ENCODE results near the gene FAM114A1.
A peak's percentile ranks its signal among the peaks of the same experiment; 100 is the strongest.

DNA sequence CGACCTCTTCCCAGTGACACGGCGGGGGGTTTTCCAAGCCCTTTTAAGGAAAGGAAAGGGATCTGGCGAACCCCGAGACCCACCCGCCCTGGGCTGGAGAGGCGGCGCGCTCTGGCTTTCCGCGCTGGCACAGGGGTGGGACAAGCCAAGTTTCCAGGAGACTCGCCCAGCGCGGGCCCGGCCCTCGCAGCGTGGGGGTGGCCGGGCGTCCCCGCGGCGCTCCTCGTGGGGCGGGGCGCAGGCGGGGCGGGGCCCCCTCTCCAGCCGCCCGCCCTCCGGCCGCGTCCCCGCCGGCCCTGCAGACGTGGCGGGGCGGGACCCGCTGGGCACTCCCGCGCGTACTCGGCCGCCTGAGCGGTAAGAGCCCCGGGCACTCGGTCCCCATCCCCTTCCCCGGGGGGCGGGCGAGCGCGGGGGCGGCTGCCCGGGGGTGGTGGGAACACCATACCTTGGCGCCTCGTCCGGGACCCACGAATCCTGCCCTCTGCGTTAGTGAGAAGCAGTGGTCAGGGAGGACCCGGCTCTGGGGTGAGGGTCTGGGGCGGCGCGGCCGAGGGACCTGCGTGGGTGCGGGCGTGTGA is at the start of gene FAM114A1:
- TF ChIP-seq CTCF (IDR thresholded peaks at IDR 0.05) (no peak), POLR2A (IDR thresholded peaks at IDR 0.05) (peak in 1 of 2 donors; percentile 59), POLR2AphosphoS5 (IDR thresholded peaks at IDR 0.05; ENCODE audit: insufficient read depth in 1 of 2, low read depth in 1 of 2) (peak in 1 of 2 donors; percentile 58)
